DOHH2 (cell line): ENCODE data around the gene SF1.

Experiments
- CTCF ChIP-seq: fragments of 200-600 bp; sonication (generic); IDR thresholded peaks from one replicate; pipeline ENCODE4 v1.5.1; 2014; ENCODE audit warnings: antibody characterized with exemption, mild to moderate bottlenecking, low read depth, low read length; ENCODE audit not compliant: poor library complexity, severe bottlenecking
- EZH2phosphoT487 ChIP-seq: fragments of 200-600 bp; sonication (generic); IDR thresholded peaks from 2 replicates; pipeline ENCODE4 v1.6.1; 2017; ENCODE audit warnings: borderline replicate concordance, mild to moderate bottlenecking, antibody characterized with exemption, low read length, moderate library complexity, mixed read lengths

DNA sequence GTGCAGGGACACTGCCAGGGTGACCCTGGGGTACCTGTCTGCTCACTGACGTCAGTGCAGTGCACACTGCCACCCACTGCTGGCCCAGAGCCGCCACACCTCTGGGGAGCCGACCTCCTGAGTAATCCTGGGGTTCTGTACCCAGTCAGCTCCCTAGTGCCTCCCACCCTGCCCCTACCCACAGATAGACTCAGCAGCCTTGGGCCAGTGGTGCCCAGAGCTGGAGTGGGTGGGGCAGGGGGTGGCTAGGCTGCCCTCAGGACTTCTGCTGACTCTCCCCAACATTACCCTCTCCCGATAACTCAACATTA is 61.1 kb downstream of the SF1 start:
- TF ChIP-seq EZH2phosphoT487, result no peak
- no peak for TF ChIP-seq CTCF
